Endodermal cell (in vitro differentiated cells): ENCODE data around the gene EFHC1. TPM values are rescaled to one million over a fixed set of nuclear protein-coding genes. Genes with fewer than 3 reads are reported as not detected.

ENCODE experiments used
- DNase-seq: peaks from one replicate; pipeline ENCODE4 v3.0.0-alpha.2; 2017
- H3K27ac ChIP-seq: 2 replicates; pipeline ENCODE4 v1.5.1; 2013; ENCODE audit warnings: mild to moderate bottlenecking, low read depth, low read length, moderate library complexity
- H3K27me3 ChIP-seq: 2 replicates; pipeline ENCODE4 v1.6.1; 2013; ENCODE audit warnings: mild to moderate bottlenecking, low read length, moderate library complexity; ENCODE audit not compliant: insufficient read depth, control insufficient read depth, poor library complexity, severe bottlenecking
- H3K36me3 ChIP-seq: 2 replicates; pipeline ENCODE4 v1.7.0; 2013; ENCODE audit warnings: mild to moderate bottlenecking, low read length, moderate library complexity; ENCODE audit not compliant: control insufficient read depth, insufficient read depth
- H3K4me1 ChIP-seq: one replicate; pipeline ENCODE4 v1.7.0; 2013; ENCODE audit warnings: low read length; ENCODE audit not compliant: control insufficient read depth, insufficient read depth
- H3K4me3 ChIP-seq: 2 replicates; pipeline ENCODE4 v1.5.1; 2013; ENCODE audit warnings: mild to moderate bottlenecking, low read length, moderate library complexity
- H3K9ac ChIP-seq: 2 replicates; pipeline ENCODE4 v1.6.1; 2013; ENCODE audit warnings: mild to moderate bottlenecking, low read length, moderate library complexity; ENCODE audit not compliant: poor library complexity, severe bottlenecking; ENCODE audit errors: extremely low read depth
- H3K9me3 ChIP-seq: 2 replicates; pipeline ENCODE4 v1.6.1; 2013; ENCODE audit warnings: mild to moderate bottlenecking, low read length, moderate library complexity; ENCODE audit not compliant: control insufficient read depth
- H3K27ac Mint-ChIP-seq: 2 replicates; pipeline ENCODE4 v1.8.0; 2020; ENCODE audit warnings: mixed read lengths
- H3K27me3 Mint-ChIP-seq: 2 replicates; pipeline ENCODE4 v1.8.0; 2021; ENCODE audit warnings: mild to moderate bottlenecking, mixed read lengths; ENCODE audit not compliant: insufficient read depth
- H3K36me3 Mint-ChIP-seq: 2 replicates; pipeline ENCODE4 v1.8.0; 2020; ENCODE audit warnings: low read depth, mixed read lengths
- H3K4me1 Mint-ChIP-seq: 2 replicates; pipeline ENCODE4 v1.8.0; 2020; ENCODE audit warnings: mixed read lengths
- H3K4me3 Mint-ChIP-seq: 2 replicates; pipeline ENCODE4 v1.8.0; 2020; ENCODE audit warnings: mild to moderate bottlenecking, moderate library complexity, mixed read lengths
- H3K9me3 Mint-ChIP-seq: 2 replicates; pipeline ENCODE4 v1.8.0; 2020; ENCODE audit warnings: mild to moderate bottlenecking, mixed read lengths
- WGBS, 2 experiments: methylation state at CpG; one replicate each; pipeline versions ENCODE4 v1.1.5 to v1.1.7; 2013; ENCODE audit warnings: missing lambda C conversion rate in 2 of 2, mixed read lengths in 1 of 2; ENCODE audit not compliant: insufficient coverage in 1 of 2, insufficient read length in 1 of 2; 5-methylcytosine and 5-hydroxymethylcytosine counted together
- total RNA-seq, 2 donors: library from RNA; stranded (reverse); fragmentation: NEBNext Ultra II Directional in 1 of 2; extraction: Animal tissue kit (Norgen Biotek cat#: 25700) in 1 of 2; gene quantifications; 2 replicates in 1 of 2; 3 replicates in 1 of 2; pipeline ENCODE4 v1.2.1, GENCODE V29; 2021
- TF ChIP-seq, protein P1 (sequence below): fragments of 200-600 bp; sonication (generic); conservative IDR thresholded peaks from 2 replicates; pipeline ENCODE4 v1.5.0; 2021; ENCODE audit warnings: antibody characterized with exemption, mild to moderate bottlenecking

Gene EFHC1
- total RNA-seq, 2 donors from 2014 or later: 26.4 to 46.4 TPM

DNA sequence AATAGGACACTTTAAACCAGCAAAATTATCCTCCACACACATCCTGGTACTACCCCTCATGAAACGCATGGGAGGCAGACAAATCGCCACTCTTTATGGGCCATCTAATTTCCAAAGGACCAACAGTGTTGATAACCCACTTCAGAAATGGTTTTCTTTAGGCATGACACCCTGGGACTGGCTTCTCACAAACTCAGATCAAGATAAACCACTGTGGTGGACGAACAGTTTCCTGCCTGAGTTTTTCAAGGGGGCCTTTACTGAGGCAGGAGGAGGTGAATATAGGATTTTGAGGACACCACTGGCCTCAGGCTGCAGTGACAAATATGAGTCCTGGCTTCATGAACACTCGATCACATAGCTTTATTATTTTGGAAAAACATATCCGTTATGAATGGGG lies 130.7 kb downstream of the EFHC1 start:
- Mint-ChIP-seq H3K9me3 (no peaks in the 10 kb centered on the region), H3K36me3 (peaks cover 2% of the 10 kb centered on the region), H3K27me3 (no peaks in the 10 kb centered on the region), H3K4me3 (no peak overlapping the region), H3K4me1 (peaks cover 49% of the 10 kb centered on the region), H3K27ac (peak overlapping the region; percentile 33)
- DNase-seq: no peak
- Histone ChIP-seq H3K4me1 (peaks cover 17% of the 10 kb centered on the region), H3K27me3 (no peaks in the 10 kb centered on the region), H3K4me3 (no peak overlapping the region), H3K27ac (peak overlapping the region; percentile 59), H3K36me3 (no peaks in the 10 kb centered on the region), H3K9me3 (no peaks in the 10 kb centered on the region), H3K9ac (no peak overlapping the region)
- 89 to 97% methylated on average over 5 of the region's 5 CpGs for WGBS, 2 experiments
- TF ChIP-seq, protein P1, sequence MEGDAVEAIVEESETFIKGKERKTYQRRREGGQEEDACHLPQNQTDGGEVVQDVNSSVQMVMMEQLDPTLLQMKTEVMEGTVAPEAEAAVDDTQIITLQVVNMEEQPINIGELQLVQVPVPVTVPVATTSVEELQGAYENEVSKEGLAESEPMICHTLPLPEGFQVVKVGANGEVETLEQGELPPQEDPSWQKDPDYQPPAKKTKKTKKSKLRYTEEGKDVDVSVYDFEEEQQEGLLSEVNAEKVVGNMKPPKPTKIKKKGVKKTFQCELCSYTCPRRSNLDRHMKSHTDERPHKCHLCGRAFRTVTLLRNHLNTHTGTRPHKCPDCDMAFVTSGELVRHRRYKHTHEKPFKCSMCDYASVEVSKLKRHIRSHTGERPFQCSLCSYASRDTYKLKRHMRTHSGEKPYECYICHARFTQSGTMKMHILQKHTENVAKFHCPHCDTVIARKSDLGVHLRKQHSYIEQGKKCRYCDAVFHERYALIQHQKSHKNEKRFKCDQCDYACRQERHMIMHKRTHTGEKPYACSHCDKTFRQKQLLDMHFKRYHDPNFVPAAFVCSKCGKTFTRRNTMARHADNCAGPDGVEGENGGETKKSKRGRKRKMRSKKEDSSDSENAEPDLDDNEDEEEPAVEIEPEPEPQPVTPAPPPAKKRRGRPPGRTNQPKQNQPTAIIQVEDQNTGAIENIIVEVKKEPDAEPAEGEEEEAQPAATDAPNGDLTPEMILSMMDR: no peak

DNA sequence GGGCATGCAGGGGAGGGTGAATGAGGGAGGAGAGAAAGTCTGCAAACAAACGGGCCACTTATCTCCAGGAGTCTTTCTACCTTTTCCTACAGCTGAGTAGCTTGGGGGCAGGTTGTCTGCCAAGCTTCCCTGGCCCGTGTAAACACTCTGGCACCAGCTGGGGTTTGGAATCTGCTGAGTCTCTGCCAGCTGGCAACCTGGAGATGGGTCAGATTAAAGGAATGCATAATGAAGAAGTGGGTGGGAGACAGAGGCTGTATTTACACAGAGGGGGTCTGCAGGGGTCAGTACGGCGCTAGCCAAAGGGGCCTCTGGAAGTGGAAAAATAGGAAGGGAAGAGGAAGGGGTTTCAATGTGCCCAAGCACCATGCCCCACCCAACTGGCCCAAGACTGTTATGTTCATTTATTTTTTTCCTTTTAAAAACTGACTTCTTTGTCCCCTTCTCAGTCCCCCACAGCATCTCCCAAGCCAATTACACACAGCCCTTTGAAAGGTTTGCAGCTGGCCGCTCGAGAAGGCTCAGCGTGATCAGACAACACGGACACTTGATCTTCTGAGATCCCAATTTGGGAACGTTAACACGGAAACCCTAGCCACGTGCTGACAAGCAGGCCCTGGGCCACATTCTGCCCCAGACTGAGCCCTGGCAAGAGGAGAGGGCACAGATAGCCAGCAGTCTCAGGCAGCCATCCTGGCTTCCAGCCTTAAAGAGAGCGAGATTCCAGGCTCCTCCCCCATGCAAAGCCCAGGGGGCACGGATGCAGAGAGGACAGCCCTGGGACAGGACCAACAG lies 131.5 kb downstream of the EFHC1 start:
- Mint-ChIP-seq H3K4me1 (peaks cover 45% of the 10 kb centered on the region), H3K4me3 (peak overlapping the region; percentile 20), H3K27ac (peak overlapping the region; percentile 27), H3K27me3 (no peaks in the 10 kb centered on the region), H3K36me3 (peaks cover 2% of the 10 kb centered on the region), H3K9me3 (no peaks in the 10 kb centered on the region)
- Histone ChIP-seq H3K27me3 (no peaks in the 10 kb centered on the region), H3K4me3 (no peak overlapping the region), H3K27ac (peak overlapping the region; percentile 59), H3K9me3 (no peaks in the 10 kb centered on the region), H3K9ac (no peak overlapping the region), H3K36me3 (no peaks in the 10 kb centered on the region), H3K4me1 (peaks cover 17% of the 10 kb centered on the region)
- 34 to 44% methylated on average over 7 to 13 of the region's 13 CpGs for WGBS, 2 experiments
- DNase-seq: peak; percentile 83
- TF ChIP-seq, protein P1: no peak

DNA sequence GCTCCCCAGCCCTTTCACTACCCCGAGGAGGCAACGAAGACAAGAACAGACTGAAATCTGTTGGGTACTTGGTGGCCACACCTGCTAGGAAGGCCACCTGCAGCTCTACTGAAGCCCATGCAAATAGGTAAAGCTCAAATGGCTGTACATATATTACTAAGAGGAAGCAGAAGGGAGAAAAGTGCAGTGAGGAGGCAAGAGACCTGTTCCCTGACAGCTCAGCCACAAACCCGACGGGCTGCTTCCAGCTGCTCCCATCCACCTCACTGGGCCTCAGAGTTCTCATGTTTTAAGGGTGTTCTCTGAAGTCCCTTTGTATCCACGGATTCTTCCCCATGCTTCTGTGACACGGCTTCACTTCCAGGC lies 132.1 kb downstream of the EFHC1 start:
- peaks cover 45% of the 10 kb centered on the region for H3K4me1 Mint-ChIP-seq
- Histone ChIP-seq H3K27ac (peak overlapping the region; percentile 59), H3K9ac (no peak overlapping the region), H3K36me3 (no peaks in the 10 kb centered on the region), H3K9me3 (no peaks in the 10 kb centered on the region), H3K4me3 (no peak overlapping the region), H3K4me1 (peaks cover 17% of the 10 kb centered on the region), H3K27me3 (no peaks in the 10 kb centered on the region)
- DNase-seq: no peak
- H3K27me3 Mint-ChIP-seq: no peaks in the 10 kb centered on the region
- H3K4me3 Mint-ChIP-seq: peak overlapping the region; percentile 20
- 60 to 61% methylated on average over 4 to 6 of the region's 6 CpGs for WGBS, 2 experiments
- H3K27ac Mint-ChIP-seq: peak overlapping the region; percentile 27
- no peaks in the 10 kb centered on the region for H3K9me3 Mint-ChIP-seq
- H3K36me3 Mint-ChIP-seq: peaks cover 2% of the 10 kb centered on the region
- TF ChIP-seq, protein P1: no peak
